Muscle of leg (tissue), 11 donors: ENCODE data around the gene JAML. TPM values are rescaled to one million over a fixed set of nuclear protein-coding genes. Genes with fewer than 3 reads are reported as not detected.

Experiments used
- DNase-seq: peaks from one replicate; pipeline ENCODE4 v3.0.0; 2013
- H3K27ac ChIP-seq: one replicate; pipeline ENCODE4 v1.5.1; 2013; ENCODE audit warnings: mild to moderate bottlenecking, low read length, control low read depth
- H3K27me3 ChIP-seq: one replicate; pipeline ENCODE4 v1.6.1; 2013; ENCODE audit warnings: low read length; ENCODE audit not compliant: control insufficient read depth, insufficient read depth
- H3K36me3 ChIP-seq: one replicate; pipeline ENCODE4 v1.6.1; 2013; ENCODE audit warnings: low read length; ENCODE audit not compliant: control insufficient read depth, insufficient read depth
- H3K4me1 ChIP-seq: one replicate; pipeline ENCODE4 v1.6.1; 2013; ENCODE audit warnings: low read length; ENCODE audit not compliant: control insufficient read depth, insufficient read depth
- H3K4me3 ChIP-seq: one replicate; pipeline ENCODE4 v1.5.1; 2013; ENCODE audit warnings: low read length, control low read depth
- H3K9me3 ChIP-seq: replicated peaks from 2 replicates; pipeline ENCODE4 v1.6.1; 2013; ENCODE audit warnings: low read depth, low read length; ENCODE audit not compliant: control insufficient read depth
- WGBS: methylation state at CpG from one replicate; pipeline ENCODE4 v1.1.5; 2013; ENCODE audit warnings: missing lambda C conversion rate; ENCODE audit not compliant: insufficient coverage; 5-methylcytosine and 5-hydroxymethylcytosine counted together
- polyA plus RNA-seq, 8 donors: library from polyadenylated mRNA; unstranded; fragments of 120-200 nt; gene quantifications; one replicate each; pipeline versions ENCODE4 v1.2.1 to v1.2.3, GENCODE V29; 2013; ENCODE audit warnings: inconsistent platforms in 1 of 8, low replicate concordance in 1 of 8; ENCODE audit not compliant: insufficient read length in 8 of 8, insufficient read depth in 1 of 8
- total RNA-seq: library from RNA; stranded (reverse); fragments of 120-200 nt; gene quantifications from one replicate; pipeline ENCODE4 v1.2.4, GENCODE V29; 2013

The JAML gene
- total and polyA plus RNA-seq, 9 donors = 1.2 to 5.3 (median 2.3) TPM

DNA sequence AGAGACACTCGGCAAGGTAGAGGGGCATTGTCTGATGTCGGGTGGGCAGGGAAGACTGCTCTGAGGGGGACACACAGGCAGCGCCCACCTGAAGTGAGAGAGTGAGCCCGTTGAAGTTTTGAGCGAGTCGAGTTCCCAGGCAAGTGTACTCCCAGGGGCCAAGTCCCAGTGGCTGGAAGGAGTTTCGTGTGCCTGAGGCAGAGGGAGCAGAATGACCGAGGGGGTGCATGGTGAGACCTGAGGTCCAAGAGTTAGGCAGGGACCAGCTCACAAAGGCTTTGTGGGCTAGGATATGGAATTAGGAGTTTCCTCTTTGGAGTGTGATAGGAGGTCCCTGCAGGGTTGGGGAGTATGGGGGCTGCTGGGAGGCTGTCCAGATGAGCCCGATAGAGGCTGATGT lies 54.6 kb downstream of the JAML start:
- Histone ChIP-seq H3K36me3 (no peaks in the 10 kb centered on the region), H3K4me1 (peaks cover 33% of the 10 kb centered on the region), H3K9me3 (no peaks in the 10 kb centered on the region), H3K27me3 (peaks cover 13% of the 10 kb centered on the region), H3K4me3 (no peak overlapping the region), H3K27ac (no peak overlapping the region)
- 66% methylated on average over 9 of the region's 9 CpGs for WGBS
- DNase-seq = no peak

DNA sequence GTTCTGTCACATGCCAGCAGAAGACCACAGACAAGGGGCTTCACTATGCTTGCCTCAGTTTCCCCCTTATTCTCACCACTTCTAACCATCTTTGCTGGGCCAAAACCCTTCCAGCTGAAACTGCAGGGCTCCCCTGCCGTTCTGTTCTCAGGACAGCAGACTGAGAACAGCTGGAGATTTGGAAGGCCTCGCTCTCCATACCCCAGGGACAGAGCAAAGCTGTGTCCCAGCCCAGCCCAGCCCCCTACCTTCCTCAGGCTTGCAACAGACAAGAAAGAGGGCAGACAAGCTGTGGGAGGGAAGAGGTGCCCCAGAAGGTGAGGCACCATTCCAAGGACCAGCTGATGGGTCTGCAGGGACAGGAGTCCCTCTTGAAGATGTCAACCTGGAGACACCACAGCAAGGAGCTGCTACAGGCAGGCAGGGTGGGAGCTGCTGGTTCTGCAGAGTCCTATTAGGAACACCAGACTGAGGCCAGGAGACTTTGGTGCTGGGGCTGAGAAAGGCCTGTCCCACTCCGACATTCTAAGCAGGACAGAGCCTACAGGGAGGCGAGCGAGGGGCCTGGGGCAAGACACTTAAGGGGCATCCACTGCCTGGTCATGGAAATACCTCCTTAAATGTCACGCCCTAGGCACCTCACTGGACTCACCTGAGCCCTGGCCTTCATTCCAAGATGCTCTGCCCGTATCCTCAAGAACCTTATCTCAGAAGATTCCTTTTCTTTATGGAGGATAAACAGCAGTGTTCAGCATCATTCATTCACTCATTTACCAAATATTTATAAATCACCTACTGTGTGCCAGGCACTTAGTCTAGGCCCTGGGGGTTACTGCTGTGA lies 55.3 kb downstream of the JAML start:
- 66% methylated on average over 6 of the region's 7 CpGs for whole genome bisulfite sequencing

DNA sequence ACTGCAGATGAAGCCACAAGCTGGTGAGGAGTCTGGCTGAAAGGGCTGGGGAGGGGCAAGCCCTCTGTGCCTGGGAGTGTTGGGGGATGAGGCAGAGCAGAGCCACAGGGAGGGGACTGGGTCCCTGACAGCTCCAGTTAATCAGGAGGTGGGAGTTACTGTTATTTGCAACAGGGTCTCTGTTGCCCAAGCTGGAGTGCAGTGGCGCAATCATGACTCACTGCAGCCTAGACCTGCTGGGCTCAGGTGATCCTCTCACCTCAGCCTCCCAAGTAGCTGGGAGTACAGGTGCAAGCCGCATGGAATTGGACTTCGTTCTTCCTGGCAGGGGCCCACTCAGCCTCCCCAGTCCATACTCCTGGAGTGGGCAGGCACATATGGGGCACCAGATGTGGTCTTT lies 56.1 kb downstream of the JAML start:
- Histone ChIP-seq H3K27me3 (peaks cover 21% of the 10 kb centered on the region), H3K27ac (no peak overlapping the region), H3K36me3 (no peaks in the 10 kb centered on the region), H3K4me3 (no peak overlapping the region), H3K9me3 (no peaks in the 10 kb centered on the region), H3K4me1 (peaks cover 25% of the 10 kb centered on the region)
- WGBS = no CpG with 5 or more reads among the region's 3 CpGs
- no peak for DNase-seq

More for the DNA sequence above, 55.3 kb downstream of the JAML start:
- H3K36me3 ChIP-seq = no peaks in the 10 kb centered on the region
- no peak overlapping the region for H3K27ac ChIP-seq
- H3K9me3 ChIP-seq = no peaks in the 10 kb centered on the region
- H3K27me3 ChIP-seq = peaks cover 16% of the 10 kb centered on the region
- peaks cover 26% of the 10 kb centered on the region for H3K4me1 ChIP-seq
- peak; percentile 30 for DNase-seq
- no peak overlapping the region for H3K4me3 ChIP-seq

DNA sequence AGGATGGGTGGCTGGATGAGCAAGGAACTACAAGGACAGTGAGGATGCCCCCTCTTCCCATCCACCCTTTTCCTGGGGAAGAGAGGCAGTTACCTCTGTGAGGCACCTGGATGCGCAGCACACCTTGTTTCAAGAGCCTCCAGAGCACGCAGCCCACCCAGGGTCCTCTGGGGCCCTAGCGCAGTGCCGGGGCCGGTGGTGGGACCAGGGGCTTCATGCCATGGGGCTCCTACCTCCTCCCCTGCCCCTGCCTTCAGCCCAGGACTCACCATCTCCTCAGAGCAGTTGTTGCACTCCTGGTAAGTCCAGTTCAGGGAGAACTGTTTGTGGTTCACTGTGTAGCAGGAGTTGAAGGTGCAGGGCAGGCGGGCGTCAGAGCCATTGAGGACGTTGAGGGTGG lies 56.5 kb downstream of the JAML start:
- Histone ChIP-seq H3K27ac (no peak overlapping the region), H3K4me3 (no peak overlapping the region), H3K9me3 (no peaks in the 10 kb centered on the region), H3K4me1 (peaks cover 25% of the 10 kb centered on the region), H3K27me3 (peaks cover 25% of the 10 kb centered on the region), H3K36me3 (no peaks in the 10 kb centered on the region)
- no peak for DNase-seq
- WGBS = 89% methylated on average over 5 of the region's 8 CpGs

DNA sequence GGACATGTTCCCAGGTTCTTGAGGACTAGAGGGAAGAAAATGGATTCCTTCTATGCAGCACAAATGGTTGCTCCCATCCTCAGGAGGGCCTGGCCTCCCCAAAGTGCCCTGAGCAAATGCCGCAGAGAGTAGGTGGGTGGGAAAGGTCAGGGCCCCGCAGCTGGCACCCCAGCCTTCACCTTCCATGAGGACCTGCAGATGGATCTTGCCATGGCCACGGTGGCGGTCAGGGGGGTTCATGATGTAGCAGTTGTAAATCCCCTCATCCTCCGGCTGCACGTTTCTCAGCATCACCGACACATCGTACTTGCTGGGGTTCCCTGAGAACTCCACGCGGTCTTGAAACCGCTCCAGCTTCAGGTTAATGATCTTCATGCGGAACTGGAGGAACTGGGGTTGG lies 56.9 kb downstream of the JAML start:
- peaks cover 25% of the 10 kb centered on the region for H3K27me3 ChIP-seq
- H3K4me1 ChIP-seq = peaks cover 25% of the 10 kb centered on the region
- 75% methylated on average over 6 of the region's 12 CpGs for WGBS
- no peaks in the 10 kb centered on the region for H3K9me3 ChIP-seq
- no peak for DNase-seq
- no peak overlapping the region for H3K27ac ChIP-seq
- no peaks in the 10 kb centered on the region for H3K36me3 ChIP-seq
- no peak overlapping the region for H3K4me3 ChIP-seq

DNA sequence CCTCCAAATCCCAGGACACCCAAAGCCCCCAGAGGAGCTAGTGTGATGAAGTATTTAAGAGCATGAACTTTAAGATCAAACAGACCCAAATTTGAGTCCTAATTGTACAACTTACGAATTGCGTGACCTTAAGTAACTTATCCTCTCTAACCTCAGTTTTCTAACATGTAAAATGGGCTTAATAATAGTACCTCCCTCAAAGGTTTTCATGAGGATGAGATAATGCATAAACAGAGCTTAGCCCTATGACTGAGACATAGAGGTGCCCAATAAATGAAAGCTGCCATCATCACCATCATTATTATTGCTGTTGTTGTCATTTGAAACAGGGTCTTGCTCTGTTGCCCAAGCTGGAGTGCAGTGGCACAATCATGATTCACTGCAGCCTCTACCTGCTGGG lies 57.6 kb downstream of the JAML start:
- WGBS = no CpG with 5 or more reads among the region's 2 CpGs
- H3K4me1 ChIP-seq = peaks cover 25% of the 10 kb centered on the region
- H3K27me3 ChIP-seq = peaks cover 29% of the 10 kb centered on the region
- no peak for DNase-seq
- no peak overlapping the region for H3K4me3 ChIP-seq
- no peaks in the 10 kb centered on the region for H3K36me3 ChIP-seq
- H3K9me3 ChIP-seq = no peaks in the 10 kb centered on the region
- no peak overlapping the region for H3K27ac ChIP-seq

- Histone ChIP-seq H3K4me3 (no peak overlapping the region), H3K27me3 (peaks cover 35% of the 10 kb centered on the region), H3K27ac (no peak overlapping the region), H3K9me3 (no peaks in the 10 kb centered on the region), H3K36me3 (no peaks in the 10 kb centered on the region), H3K4me1 (peaks cover 22% of the 10 kb centered on the region)
- 77% methylated on average over 13 of the region's 17 CpGs for WGBS
- DNase-seq = no peak
Observed at GRCh38 chr11:118166641-118167040, 58.2 kb downstream of the JAML start.

- Histone ChIP-seq H3K4me3 (no peak overlapping the region), H3K36me3 (no peaks in the 10 kb centered on the region), H3K4me1 (peaks cover 8% of the 10 kb centered on the region), H3K27me3 (peaks cover 22% of the 10 kb centered on the region), H3K27ac (no peak overlapping the region), H3K9me3 (no peaks in the 10 kb centered on the region)
- no CpG with 5 or more reads among the region's 2 CpGs for WGBS
- DNase-seq = no peak
Observed at GRCh38 chr11:118164885-118165284, 59.9 kb downstream of the JAML start.

DNA sequence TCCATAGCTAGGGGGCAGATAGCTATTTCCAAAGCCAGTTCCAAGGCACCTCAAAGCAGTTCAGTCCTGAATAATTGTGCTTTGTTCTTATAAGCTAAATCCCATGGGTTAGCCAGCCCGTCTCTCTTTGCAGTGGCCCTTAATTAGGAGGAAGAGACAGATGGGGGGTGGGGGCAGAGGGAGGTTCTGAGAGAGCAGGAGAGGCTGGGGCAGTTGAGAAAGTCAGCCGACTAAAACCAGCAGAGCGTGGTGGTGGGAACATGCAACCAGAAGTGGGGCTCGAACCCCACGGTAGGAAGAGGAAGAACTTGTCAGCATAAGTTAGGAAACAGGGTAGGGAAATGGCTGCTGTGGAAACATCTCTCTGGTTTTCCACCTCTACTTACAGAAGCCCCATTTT lies 61.3 kb downstream of the JAML start:
- WGBS = 59% methylated on average over 4 of the region's 5 CpGs
- Histone ChIP-seq H3K4me1 (no peaks in the 10 kb centered on the region), H3K27me3 (peaks cover 32% of the 10 kb centered on the region), H3K4me3 (no peak overlapping the region), H3K27ac (no peak overlapping the region), H3K9me3 (no peaks in the 10 kb centered on the region), H3K36me3 (no peaks in the 10 kb centered on the region)
- no peak for DNase-seq

GRCh38 chr11:118162846-118163245 lies 62.0 kb downstream of the JAML start:
- Histone ChIP-seq H3K4me1 (no peaks in the 10 kb centered on the region), H3K36me3 (no peaks in the 10 kb centered on the region), H3K9me3 (no peaks in the 10 kb centered on the region), H3K27ac (no peak overlapping the region), H3K27me3 (peaks cover 39% of the 10 kb centered on the region), H3K4me3 (no peak overlapping the region)
- no peak for DNase-seq
- no CpG with 5 or more reads among the region's 3 CpGs for WGBS
